GM12892 (cell line): ENCODE data around the gene EPHB2.

ENCODE experiments used
- DNase-seq: peaks from one replicate; pipeline ENCODE4 v3.0.0; 2011; ENCODE audit not compliant: insufficient read length
- FAIRE-seq: peaks from 2 replicates; lab custom pipeline; 2011; peaks lifted over from hg19 to GRCh38; lab: Jason Lieb, UNC
- POLR2A ChIP-seq: IDR thresholded peaks from 2 replicates; pipeline ENCODE4 v1.6.1; 2011; ENCODE audit warnings: low read depth, low read length, control low read depth
- POLR2AphosphoS5 ChIP-seq: IDR thresholded peaks from 2 replicates; pipeline ENCODE4 v1.6.1; 2011; ENCODE audit warnings: low read depth, low read length, control low read depth
- TAF1 ChIP-seq: IDR thresholded peaks from 2 replicates; pipeline ENCODE4 v1.6.1; 2011; ENCODE audit warnings: low read depth, mild to moderate bottlenecking, control low read depth, low read length, borderline replicate concordance

The EPHB2 gene

DNA sequence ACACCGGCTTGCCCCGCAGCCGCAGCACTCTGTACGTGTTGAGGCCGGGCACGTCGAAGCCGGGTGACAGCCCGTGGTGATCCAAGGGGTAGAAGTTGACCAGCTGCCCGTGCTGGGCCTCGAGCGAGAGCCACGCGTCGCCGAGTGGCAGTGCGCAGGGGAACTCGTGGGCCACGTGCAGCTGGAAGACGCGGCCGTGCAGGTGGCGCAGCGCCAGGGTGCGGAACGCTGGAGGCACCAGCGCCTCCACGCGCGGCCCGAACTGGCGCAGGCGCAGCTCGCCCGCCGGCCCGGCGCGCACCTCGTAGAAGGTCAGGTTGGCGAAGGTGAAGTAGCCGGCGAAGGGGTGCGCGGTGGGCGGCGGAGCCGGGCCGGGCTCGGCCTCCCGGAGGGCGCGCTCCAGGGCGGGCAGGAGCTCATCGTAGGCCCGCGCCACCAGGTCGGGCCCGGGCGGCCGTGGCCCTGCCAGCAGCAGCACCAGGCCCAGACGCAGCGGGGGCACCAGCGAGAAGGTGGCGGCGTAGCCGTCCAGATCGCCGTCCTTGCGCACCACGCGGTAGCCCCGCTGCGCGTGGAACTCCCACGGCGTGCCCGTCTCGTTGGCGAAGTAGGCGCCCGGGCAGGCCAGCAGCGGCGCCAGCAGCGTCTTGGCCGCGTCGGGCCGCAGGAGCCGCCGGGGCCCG is 242.6 kb downstream of the EPHB2 start:
- TF ChIP-seq POLR2A (no peak), POLR2AphosphoS5 (no peak), TAF1 (no peak)
- FAIRE-seq: no peak
- no peak for DNase-seq

DNA sequence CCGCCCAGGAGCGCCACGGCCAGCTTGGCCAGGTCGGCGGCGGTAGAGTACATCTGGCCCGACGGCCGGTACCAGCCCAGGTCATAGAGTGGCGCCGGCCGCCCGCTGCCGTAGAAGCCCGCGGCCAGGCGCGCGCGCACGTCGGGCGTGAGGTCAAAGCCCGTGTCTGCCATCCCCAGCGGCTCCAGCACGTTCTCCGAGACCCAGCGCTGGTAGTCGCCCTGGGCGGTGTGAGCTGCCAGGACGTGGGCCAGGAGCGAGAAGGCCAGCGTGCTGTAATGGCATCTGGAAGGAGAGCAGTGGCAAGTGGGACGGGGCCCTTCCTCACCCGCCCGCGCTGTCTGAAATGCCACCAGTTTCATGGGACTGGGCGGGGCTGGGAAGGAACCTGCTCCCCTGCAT is 243.1 kb downstream of the EPHB2 start:
- DNase-seq (no peak), FAIRE-seq (no peak)
- no peak for TF ChIP-seq TAF1
- TF ChIP-seq POLR2A: no peak
- TF ChIP-seq POLR2AphosphoS5: no peak

DNA sequence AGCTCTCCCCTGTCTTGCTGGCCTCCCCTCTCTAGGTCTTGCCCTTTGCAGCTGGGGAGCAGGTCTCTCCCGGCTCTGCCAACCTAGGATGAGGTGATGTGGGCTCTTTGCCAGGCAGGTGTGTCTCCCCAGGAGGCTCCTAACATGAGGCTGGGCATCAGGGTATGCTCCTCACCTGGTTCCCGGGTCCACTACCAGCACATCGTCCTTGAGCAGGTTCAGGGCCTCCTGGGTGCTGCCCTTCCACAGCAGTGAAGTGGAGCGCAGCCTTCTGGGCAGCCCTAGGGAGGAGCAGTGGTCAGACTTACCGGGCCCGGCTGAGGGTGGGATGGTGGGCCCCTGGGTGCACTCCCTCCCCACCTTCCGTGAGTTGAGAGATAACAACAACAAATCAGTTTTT is 244.5 kb downstream of the EPHB2 start:
- TF ChIP-seq POLR2AphosphoS5: no peak
- TF ChIP-seq POLR2A: no peak
- no peak for TF ChIP-seq TAF1
- DNase-seq: no peak
- FAIRE-seq: no peak

DNA sequence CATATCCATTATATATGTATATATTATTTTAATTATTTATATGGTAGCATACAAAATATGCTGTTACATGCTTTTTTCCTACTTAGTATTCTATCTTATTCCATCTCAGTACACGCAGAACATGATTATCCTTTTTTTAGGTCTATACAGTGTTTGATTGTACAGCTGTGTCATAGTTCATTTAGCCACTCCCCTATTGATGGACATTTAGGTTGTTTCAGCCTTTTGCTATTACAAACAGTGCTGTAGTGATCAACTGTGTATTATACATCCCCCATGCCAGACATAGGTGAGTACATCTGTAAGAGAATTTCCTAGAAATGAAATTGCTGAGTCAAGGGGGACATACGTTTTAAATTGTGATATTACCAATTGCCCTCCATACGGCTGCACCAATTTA is 246.4 kb downstream of the EPHB2 start:
- FAIRE-seq (no peak), DNase-seq (no peak)
- TF ChIP-seq POLR2AphosphoS5 (no peak), POLR2A (no peak), TAF1 (no peak)

DNA sequence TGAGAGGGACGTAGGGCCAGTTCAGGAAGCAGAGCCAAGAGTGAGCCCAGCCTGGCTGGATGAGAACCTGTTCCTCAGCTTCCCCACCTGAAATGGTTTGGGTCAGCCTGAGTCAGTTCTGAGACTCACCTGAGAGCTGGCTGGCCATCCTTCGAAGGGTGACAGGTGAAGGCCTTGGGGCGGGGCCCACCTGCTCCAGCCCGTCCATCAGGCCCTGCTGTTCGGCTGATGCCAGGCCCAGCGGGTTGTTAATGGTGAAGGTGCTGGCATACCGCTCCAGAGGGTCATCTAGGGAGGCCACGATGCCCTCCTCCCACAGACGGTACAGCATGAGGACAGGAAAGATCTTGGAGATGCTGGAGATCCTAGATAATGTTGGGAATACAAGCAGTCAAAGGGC is 247.9 kb downstream of the EPHB2 start:
- TF ChIP-seq POLR2A: no peak
- TF ChIP-seq TAF1: no peak
- no peak for DNase-seq
- FAIRE-seq: no peak

DNA sequence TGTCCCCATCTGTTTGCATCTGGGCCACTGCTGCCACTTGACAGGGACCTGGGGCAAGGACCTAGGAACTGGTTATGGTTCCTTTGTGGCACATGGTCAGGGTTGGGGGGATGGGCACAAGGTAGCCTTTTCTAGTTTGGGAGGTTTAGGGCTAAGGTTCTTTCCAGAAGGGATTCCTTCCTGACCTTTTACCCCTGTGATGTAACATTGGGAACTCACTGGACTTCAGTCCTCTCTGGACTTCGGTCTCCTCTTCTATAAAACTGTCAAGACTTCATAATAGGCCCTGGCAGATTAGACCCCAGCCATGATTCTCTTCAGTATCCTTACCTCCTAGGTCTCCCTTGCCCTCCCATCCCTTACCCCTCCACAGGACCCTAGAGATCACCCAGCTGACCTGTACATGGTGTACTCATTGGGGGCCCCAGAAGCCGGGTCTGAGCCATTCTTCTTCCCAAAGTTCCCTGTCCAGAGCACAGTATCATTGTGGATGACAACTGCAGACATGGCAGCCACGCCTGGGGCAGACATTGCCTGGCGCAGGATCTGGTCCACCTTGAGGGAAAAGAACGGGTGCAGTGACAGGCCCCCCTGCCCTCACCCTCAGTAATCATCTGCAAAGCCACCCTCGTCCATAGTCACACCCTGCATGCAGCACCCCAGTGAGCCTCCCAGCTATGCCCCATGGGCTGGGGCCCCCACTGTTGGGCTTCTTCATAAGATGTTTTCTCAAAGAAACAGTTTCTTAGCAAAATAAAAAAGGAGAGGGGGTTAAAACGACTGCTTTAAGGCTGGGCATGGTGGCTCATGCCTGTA is 249.1 kb downstream of the EPHB2 start:
- DNase-seq (no peak), FAIRE-seq (no peak)
- TF ChIP-seq POLR2AphosphoS5 (no peak), TAF1 (no peak), POLR2A (no peak)

DNA sequence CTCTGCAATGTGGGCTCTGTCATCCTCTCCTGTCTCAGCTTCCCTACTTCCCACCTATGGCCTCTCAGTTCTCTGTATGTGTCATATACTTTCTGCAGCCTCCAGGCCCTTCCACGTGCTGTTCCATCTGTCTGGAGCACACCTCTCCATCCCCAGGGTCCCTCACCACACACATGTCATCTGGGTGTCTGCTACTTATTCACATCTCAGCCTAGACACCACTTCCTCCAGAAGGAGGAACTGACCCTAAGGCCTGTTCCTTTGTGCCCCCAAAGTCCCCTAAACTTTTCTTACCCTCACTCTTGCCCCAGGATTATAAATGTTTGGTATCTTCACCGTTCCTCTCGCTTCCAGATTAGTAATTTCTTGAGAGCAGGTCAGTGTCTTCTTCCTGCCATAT is 251.9 kb downstream of the EPHB2 start:
- DNase-seq (no peak), FAIRE-seq (no peak)
- TF ChIP-seq TAF1: no peak
- TF ChIP-seq POLR2AphosphoS5: no peak
- TF ChIP-seq POLR2A: no peak

DNA sequence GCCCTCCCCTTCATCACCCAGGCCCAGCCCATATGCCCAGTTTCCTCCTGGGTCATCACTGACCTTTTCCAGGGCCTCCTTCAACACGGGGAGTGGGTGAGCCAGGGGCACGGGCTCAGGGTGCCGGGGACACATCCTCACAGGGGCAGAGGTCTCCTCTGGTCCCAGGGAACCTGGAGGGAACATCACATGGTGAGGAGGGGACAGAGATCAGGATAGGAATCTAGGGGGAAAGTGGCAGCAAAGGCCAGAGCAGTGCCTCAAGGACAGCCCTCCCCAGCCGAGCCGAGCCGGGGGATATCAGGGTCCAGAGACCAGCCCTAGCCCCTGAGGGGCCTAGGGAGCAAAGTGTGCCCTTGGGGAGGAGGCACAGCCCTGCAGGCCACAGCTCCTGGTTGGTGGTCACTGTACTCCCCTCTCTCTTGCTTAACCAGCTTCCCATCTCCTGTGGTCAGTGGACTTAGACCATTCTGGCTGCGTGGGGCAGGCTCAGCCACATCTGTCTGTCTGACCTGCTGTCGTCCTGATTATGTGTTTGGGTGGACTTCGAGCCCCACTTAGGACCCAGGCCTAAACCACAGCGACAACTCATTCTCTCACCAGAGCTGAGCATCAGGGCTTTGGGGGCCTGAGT is 252.5 kb downstream of the EPHB2 start:
- FAIRE-seq (no peak), DNase-seq (no peak)
- TF ChIP-seq TAF1 (no peak), POLR2AphosphoS5 (no peak), POLR2A (no peak)

DNA sequence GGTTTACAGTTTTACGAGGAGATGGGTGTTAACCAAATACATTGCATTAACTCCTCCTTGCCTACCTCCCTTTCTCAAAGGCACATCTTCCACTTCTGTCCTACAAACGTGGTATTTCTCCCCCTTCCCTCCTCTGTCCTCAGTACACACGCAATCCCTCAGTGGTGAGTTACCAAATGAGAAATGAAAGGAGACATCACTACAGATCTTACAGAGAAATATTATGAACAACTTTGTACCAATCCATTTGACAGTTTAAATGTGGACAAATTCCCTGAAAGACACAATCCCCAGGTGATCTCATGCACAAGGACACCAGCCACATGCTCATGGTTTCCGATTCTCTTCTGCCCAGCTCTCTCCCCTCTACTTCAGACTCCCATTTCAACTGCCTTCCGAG is 255.7 kb downstream of the EPHB2 start:
- no peak for DNase-seq
- TF ChIP-seq POLR2A (no peak), POLR2AphosphoS5 (no peak), TAF1 (no peak)
- peak; percentile 5 for FAIRE-seq

DNA sequence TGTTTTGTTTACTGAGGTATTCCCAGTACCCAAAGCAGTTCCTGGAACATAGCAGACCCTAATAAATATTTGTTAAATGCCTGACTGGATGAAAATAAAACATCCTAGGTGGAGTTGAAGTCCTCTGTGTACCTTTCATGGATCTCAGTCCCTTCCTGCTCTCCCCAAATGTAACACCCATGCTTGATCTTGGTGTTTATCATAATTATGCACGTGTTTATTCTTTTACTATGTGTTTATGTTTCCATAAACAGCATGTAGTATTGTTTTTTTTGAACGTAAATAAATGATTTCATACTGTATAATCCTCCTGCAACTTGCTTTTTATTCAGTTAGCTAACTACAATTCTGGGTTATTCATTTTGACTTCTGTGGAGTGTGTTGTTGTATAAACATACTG is 257.2 kb downstream of the EPHB2 start:
- no peak for DNase-seq
- no peak for FAIRE-seq
- TF ChIP-seq POLR2AphosphoS5: no peak
- TF ChIP-seq TAF1: no peak
- TF ChIP-seq POLR2A: no peak

DNA sequence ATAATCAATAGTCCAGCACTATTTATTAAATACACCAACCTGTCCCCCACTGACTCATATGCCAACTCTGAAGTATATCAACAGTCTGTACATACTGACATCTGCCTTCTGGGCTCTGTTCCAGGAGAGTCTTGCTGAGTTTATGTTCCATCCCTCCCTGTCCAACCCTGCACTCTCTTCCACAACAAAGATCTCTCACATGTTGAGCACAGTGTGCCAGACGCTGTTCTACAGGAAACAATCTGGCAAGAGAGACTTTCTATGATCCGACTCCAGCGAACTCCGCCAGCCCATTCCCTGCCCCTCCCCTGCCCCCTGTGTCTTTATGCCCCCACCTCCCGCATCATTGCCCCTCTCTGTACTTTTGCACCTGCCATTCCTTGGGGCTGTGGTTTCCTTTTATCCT is 258.7 kb downstream of the EPHB2 start:
- no peak for TF ChIP-seq POLR2AphosphoS5
- TF ChIP-seq POLR2A: no peak
- TF ChIP-seq TAF1: no peak
- FAIRE-seq (no peak), DNase-seq (no peak)
